Neural crest cell (in vitro differentiated cells): ENCODE data around the gene OGDH. TPM values are rescaled to one million over a fixed set of nuclear protein-coding genes. Genes with fewer than 3 reads are reported as not detected.

Source experiments
- DNase-seq: peaks from one replicate; pipeline ENCODE4 v3.0.0; 2021; ENCODE audit warnings: low read depth, mixed read lengths, low spot score
- H3K27ac Mint-ChIP-seq: one replicate; pipeline ENCODE4 v1.8.0; 2021; ENCODE audit warnings: mild to moderate bottlenecking, mixed read lengths; ENCODE audit not compliant: unreplicated experiment
- H3K27me3 Mint-ChIP-seq: 2 replicates; pipeline ENCODE4 v1.8.0; 2021; ENCODE audit warnings: low read depth, mild to moderate bottlenecking, mixed read lengths
- H3K36me3 Mint-ChIP-seq: 2 replicates; pipeline ENCODE4 v1.8.0; 2021; ENCODE audit warnings: low read depth, mild to moderate bottlenecking, mixed read lengths
- H3K4me1 Mint-ChIP-seq: 2 replicates; pipeline ENCODE4 v1.8.0; 2021; ENCODE audit warnings: mixed read lengths
- H3K4me3 Mint-ChIP-seq: one replicate; pipeline ENCODE4 v1.8.0; 2021; ENCODE audit warnings: mild to moderate bottlenecking, mixed read lengths
- H3K9me3 Mint-ChIP-seq: 2 replicates; pipeline ENCODE4 v1.8.0; 2021; ENCODE audit warnings: mixed read lengths
- CTCF ChIP-seq: fragments of 200-600 bp; sonication (generic); conservative IDR thresholded peaks from 2 replicates; pipeline ENCODE4 v1.5.0; 2021; ENCODE audit warnings: antibody characterized with exemption, mild to moderate bottlenecking
- total RNA-seq: library from RNA; stranded (reverse); gene quantifications from 2 replicates; pipeline ENCODE4 v1.2.1, GENCODE V29; 2021

The OGDH gene
- total RNA-seq, 1 donor from 2014 or later, result 116 TPM

GRCh38 chr7:44738051-44738723 lies 131.8 kb downstream of the OGDH start:
- Mint-ChIP-seq H3K4me1 (peaks cover 13% of the 10 kb centered on the region), H3K4me3 (no peak overlapping the region), H3K27me3 (no peaks in the 10 kb centered on the region), H3K9me3 (no peaks in the 10 kb centered on the region), H3K36me3 (no peaks in the 10 kb centered on the region), H3K27ac (no peak overlapping the region)
- no peak for TF ChIP-seq CTCF
- no peak for DNase-seq

- no peak for TF ChIP-seq CTCF
- no peaks in the 10 kb centered on the region for H3K9me3 Mint-ChIP-seq
- no peak for DNase-seq
- H3K4me3 Mint-ChIP-seq, result no peak overlapping the region
- H3K4me1 Mint-ChIP-seq, result peaks cover 20% of the 10 kb centered on the region
- no peaks in the 10 kb centered on the region for H3K27me3 Mint-ChIP-seq
- no peaks in the 10 kb centered on the region for H3K36me3 Mint-ChIP-seq
- H3K27ac Mint-ChIP-seq, result no peak overlapping the region
These were observed 132.6 kb downstream of the OGDH start for GRCh38 chr7:44738876-44739665.

- Mint-ChIP-seq H3K27ac (no peak overlapping the region), H3K27me3 (no peaks in the 10 kb centered on the region), H3K9me3 (no peaks in the 10 kb centered on the region), H3K4me3 (no peak overlapping the region), H3K36me3 (no peaks in the 10 kb centered on the region), H3K4me1 (peaks cover 26% of the 10 kb centered on the region)
- DNase-seq, result no peak
- no peak for TF ChIP-seq CTCF
These were observed 133.6 kb downstream of the OGDH start for GRCh38 chr7:44740055-44740454.

- no peak overlapping the region for H3K27ac Mint-ChIP-seq
- H3K27me3 Mint-ChIP-seq, result no peaks in the 10 kb centered on the region
These were observed 137.3 kb downstream of the OGDH start for GRCh38 chr7:44743750-44744149.

More at GRCh38 chr7:44743750-44744149, 137.3 kb downstream of the OGDH start:
- no peak for TF ChIP-seq CTCF
- DNase-seq, result no peak
- Mint-ChIP-seq H3K36me3 (no peaks in the 10 kb centered on the region), H3K4me3 (no peak overlapping the region), H3K9me3 (no peaks in the 10 kb centered on the region), H3K4me1 (peaks cover 32% of the 10 kb centered on the region)
